HG03280 (cell line): ENCODE measurements around the gene CDV3.
A peak's percentile ranks its signal among the peaks of the same experiment; 100 is the strongest.
"Not testable (repeated sequence)": the region's sequence is repeated elsewhere in the genome, so short reads cannot be mapped to it uniquely, and the experiment has no call there.

ENCODE experiments used
- ATAC-seq: cut with Tn5 transposase; IDR thresholded peaks from one replicate; pipeline ENCODE4 v1.9.1; 2021; ENCODE audit warnings: mild to moderate bottlenecking, moderate library complexity; ENCODE audit not compliant: unreplicated experiment

CDV3 gene, protein sequence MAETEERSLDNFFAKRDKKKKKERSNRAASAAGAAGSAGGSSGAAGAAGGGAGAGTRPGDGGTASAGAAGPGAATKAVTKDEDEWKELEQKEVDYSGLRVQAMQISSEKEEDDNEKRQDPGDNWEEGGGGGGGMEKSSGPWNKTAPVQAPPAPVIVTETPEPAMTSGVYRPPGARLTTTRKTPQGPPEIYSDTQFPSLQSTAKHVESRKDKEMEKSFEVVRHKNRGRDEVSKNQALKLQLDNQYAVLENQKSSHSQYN

DNA sequence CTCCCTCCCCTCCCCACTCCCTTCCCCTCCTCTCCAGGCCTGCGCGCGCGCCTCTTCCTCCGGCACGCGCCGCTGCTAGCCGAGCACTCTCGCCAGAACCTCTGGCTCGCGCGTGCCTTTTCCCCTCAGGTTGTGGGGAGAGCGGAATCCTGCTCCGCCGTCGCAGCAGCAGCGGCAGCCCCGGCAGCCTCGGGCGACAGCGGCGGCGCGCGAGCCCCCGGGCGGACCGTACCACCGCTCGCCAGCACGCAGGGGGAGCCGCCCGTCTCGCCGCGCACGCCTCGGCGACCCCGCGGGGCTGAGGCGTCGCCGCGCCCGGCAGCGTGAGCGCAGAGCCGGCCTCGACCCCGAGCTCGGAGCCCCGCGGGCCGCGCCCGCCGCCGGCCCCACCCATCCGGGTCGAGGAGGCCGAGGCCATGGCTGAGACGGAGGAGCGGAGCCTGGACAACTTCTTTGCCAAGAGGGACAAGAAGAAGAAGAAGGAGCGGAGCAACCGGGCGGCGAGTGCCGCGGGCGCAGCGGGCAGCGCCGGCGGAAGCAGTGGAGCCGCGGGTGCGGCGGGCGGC lies at the start of gene CDV3:
CDV3 (plus strand) TSS at position 58 of the 566 bp plus-strand sequence; CDS start at position 417, 359 bp downstream.
- ATAC-seq, result peak; percentile 34

DNA sequence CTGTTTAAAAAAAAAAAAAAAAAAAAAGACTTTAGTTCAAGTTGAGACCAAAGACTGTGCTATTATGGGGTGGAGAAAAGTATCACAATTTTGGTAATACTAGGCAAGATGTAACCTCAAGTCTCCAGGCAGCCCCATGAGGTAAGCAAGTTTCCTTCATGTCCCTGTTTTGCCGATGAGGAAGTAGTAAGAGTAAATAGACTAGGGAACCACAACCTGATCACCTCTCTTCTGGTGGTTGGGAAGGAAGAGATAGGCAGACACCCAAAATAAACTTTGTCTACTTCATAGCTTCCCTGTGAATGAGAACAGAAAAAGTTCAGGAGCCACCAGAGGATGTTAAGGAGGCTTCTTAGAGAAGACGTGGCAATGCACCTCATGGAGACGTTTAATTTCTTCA lies 49.7 kb upstream of the CDV3 start:
- not testable (repeated sequence) for ATAC-seq

DNA sequence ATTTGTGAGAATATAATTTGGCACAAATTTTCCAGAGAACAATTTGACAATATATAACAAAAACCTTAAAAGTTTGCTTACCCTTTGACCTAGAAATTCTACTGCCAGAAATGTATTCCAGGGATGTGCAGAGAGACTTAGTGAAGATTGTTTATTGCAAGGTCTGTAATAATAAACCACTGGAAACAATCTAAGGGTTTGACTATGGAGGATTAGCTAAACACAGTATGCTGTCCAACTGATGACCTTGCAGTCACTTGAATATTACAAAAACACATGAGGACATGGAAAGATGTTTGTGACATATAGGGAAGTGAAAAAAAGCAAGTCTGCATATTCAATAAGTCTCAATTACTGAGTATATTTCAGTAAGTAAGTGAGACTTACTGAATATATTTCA lies 48.1 kb upstream of the CDV3 start:
- ATAC-seq, result no peak

DNA sequence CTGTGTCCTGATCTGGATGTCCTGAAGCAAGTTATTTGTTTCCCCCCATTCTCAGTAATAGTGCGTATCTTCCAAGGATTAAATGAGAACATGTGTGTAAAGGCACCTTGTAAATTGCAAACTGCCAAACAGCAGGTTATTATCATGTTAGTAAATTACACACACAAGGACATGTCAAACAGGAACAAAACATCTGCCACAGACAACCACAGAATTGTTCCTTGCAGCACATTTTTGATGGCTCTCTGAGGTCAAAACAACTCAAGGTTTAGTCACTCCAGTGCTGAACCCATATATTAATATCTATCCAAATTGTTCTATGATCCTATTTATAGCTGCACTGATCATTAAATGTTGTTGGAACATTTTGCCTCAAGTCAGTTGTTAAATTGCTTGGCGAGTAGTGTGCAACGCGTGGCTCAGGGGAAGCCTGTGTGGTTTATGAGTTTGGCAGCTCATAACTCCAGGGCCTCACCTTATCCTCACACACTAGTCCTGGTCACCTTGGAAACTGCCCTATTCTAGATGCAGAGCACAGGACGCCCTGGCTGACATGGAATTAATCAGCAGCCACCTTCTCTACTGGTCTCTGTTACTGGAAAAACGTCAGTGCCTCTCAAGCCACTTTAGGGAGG lies 46.3 kb upstream of the CDV3 start:
- no peak for ATAC-seq

DNA sequence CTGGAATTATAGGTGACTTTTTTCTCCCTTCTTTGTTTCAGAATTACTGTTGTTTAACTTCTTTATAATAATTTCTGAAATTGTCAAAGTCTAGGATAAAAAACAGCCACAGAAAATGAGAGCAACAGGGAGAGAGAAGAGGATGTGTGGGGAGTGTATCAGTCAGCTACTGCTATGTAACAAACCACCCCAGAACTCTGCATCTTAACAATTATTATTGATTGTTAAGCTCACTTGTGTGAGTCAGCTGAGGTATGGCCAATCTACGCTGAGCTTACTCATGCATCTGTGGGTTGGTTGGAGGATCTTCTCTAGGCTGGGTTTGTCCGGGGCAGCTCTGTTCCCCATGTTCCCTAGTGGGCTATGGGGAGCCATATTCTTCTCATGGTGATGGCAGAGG lies 43.7 kb upstream of the CDV3 start:
- ATAC-seq, result no peak

DNA sequence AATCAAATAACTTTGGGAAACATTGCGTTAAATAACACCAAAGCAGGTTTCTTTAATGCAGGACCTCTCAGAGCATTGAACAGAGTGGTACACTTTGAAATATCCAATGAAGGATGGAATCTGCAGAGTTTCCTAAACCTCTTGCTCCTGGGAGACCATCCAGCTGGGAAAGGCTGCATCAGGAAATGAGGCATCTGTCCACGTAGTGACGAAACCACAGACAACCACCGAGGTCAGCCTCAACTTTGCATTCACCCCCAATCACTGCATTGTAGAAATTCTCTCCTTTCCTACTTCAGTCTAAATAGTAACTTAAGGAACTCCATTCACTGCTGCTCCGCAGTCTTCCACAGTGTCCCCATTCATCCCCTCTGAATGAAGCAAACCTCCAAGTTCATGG lies 41.5 kb upstream of the CDV3 start:
- ATAC-seq, result no peak

DNA sequence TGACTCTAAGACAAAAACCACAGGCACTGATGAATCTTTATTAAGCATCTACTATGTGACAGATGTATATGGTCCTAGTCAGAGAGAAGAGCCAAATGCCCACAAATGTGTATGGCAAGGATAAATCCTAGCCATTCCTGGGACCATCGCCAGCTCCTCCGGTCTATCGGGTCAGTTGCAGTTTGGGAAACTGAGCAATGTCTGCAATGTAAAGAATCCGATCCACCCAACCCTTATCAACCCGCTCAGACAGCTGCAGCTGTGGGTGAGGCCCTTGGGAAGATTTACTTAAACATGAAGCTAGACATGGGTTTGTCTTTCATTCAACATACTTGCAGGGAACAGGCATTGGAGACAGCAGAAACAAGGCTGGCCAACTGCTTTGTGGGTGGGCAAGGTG lies 40.5 kb upstream of the CDV3 start:
- no peak for ATAC-seq

DNA sequence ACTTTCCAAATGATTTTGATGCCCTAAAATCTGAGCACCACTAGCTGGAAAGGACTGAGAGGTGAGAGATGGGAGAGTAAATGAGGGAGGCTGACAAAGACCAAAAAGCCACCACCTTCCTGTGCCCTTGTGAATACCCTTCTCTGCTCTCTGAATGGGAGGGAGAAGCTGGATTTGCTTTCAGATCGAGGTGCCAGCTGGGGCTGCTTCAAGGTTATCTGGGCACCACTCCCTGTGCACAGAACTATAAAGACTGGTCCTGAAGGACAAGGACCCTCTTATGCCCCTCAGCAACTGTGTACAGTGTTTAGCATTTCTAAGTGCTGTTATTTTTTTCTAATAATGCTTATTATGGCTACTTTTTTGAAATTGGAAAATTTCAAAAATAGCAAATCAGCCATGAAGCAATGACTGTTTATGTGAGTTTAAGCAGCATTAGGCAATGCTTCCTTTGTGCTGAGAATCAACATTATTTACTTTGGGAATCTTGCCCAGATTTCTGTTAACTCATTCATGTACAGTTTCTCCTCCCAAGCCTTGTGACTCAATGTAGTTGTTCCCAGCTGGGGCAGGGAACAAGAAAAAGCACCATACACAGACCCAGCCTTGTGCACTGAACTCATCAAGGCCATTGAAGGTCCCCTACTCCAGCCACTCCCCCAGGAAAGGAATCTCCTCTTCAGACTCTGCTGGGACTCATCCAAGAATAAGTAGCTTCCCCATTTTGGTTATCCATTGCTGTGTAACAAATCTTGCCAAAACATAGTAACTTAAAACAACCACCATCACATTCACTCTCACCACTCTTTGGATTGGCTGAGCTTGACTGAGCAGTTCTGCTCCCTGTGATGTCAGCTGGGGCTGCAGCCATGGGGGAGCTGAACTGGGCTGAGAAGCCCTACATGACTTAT lies 37.3 kb upstream of the CDV3 start:
- ATAC-seq, result no peak

DNA sequence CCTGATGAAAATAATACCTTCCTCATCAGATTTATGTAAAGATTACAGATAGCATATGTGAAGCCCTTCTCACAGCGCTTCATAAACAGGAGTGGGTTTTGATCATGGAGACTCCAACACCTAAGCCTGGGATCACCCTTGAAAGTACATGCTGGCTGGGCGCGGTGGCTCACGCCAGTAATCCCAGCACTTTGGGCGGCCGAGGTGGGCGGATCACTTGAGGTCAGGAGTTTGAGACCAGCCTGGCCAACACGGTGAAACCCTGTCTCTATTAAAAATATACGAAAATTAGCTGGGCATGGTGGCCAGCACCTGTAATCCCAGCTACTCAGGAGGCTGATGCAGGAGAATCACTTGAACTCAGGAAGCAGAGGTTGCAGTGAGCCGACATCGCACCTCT lies 36.4 kb upstream of the CDV3 start:
- not testable (repeated sequence) for ATAC-seq

DNA sequence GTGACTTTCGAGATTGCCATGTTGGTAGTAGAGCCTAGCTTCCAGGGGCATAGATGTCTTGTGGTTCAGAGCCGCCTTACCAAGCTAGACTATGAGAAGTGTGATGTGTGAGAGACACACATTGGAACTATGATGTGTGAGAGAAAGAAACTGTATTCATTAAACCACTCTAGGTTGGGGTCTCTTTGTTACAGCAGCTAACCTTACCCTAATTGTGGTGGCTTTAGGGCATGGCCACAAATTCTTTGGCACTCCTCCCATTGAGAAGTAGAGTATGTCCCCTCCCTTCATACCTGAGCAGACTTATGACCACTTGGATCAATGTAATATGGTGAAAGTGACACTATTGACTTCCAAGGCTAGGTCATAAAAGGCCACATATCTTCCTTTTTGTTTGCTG lies 35.3 kb upstream of the CDV3 start:
- ATAC-seq, result no peak

DNA sequence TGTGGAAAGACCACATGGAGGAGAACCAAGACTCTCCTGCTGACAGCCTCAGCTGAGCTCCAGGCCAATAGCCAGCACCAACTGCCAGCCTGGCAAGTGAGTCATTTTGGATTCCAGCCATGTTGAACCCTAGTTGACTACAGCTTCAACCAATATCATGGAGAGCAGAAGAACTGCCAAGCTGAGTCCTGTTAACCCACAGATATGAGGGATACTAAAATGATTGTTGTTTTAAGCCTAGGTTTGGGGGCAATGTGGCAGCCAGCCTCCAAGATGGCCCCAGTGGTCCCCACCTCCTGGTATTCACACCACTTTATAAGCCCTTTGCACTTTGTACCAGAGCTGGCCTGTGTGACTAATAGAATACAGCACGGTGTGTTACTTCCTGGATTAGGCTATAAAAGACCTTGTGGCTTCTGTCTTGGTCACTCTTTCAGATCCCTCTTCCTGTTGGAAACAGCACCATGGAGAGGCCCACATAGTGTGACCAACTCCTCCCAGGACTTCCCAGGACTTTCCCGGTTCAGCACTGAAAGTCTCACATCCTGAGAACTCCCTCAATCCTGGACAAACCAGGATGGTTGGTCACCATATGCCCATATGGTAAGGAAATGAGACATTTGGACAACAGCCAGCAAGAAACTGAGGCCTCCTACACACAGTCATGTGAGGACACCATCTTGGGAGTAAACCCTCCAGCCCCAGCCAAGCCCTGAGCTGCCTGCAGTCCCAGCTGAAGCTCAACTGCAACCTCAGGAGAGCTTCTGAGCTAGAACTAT lies 32.4 kb upstream of the CDV3 start:
- ATAC-seq, result no peak

DNA sequence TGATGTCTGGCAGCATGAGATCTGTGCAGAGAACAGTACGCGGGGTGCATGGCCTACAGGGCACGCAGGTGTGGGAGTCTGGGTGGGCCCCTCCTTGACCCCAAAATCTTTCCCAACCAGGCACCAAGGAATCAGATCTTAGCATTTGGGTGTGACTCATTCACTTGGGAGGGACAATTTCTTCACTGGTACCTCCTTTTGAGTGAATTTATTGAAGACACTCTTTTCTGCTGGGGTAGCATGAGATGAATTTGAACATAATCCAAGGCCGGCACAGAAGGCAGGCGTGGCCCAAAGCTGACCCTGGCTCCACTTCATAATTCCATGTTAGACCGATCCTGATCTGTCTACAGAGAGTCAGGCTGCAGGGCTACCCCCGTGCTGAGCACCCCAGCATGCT lies 30.6 kb upstream of the CDV3 start:
- ATAC-seq, result no peak

DNA sequence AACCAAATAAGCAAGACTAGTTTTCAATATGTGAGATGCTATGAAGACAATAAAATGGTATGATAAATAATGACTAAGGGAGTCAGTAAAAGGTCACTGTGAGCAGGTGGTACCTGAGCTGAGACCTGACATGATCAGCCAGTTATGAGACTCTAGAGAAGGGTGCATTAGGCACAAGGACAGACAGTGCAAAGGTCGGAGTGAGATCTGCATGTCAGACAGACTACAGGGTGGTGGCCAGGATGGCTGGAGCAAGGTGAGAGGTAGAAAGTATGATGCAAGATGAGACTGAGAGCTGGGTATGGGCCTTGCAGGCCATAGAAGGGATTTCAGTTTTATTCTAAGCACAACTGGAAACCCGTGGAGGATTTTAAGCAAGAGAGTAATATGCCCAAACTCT lies 28.5 kb upstream of the CDV3 start:
- not testable (repeated sequence) for ATAC-seq

DNA sequence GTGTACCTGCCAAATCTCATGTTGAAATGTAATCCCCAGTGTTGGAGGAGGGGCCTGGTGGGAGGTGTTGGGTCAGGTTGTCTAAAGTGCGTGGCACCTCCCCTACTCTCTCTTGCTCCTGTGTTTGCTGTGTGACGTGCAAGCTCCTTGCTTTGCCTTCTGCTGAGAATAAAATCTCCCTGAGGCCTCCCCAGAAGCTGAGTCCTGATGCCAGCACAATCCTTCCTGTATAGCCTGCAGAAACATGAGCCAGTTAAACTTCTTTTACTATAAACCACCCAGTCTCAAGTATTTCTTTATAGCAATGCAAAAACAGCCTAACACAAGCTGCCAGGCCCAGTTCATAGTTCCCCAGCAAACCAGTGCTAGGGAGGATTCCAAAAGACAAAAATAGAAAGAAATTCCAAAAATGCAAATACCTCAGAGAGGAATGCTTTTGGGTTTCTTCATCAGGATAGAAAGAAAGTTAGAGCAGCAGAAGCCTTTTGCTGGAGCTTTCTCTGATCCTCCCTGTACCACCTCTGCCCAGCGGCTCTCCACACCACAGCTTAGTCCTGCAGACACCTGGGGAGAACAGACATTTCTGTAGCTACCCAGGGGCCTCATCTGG lies 25.9 kb upstream of the CDV3 start:
- ATAC-seq, result no peak

DNA sequence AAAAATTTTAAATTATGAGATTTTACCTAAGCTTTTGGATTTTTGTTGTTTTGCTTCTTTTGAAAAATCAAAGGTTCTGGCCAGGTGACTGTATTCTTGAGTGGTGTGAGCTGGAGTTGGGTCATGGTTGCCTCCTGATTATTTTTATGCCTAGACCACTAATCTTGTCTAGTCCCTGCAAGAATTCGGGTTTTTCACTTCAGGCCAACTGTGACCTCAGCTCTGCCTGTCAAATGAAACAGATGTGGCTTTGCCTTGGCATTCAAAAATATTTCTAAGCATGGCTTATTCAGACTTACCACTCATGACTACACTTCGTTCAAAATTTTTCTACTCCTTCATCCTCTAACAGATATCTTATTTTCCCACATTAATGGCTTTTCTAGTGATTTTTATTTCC lies 25.4 kb upstream of the CDV3 start:
- no peak for ATAC-seq

DNA sequence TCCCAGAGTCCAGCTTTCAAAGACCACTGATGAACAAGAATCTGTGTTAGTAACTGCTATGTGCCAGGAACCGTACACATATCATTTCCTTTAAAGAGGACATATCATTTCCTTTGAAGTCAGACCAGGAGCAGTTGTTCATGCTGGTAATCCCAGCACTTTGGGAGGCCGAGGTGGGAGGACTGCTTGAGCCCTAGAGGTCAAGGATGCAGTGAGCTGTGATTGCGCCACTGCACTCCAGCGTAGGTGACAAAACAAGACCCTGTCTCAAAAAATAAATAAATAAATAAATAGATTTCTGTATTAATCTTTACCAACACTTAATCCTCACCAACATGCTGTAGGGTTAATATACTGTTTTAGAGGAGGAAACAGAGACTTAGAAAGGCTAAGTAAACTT lies 23.9 kb upstream of the CDV3 start:
- ATAC-seq, result no peak

DNA sequence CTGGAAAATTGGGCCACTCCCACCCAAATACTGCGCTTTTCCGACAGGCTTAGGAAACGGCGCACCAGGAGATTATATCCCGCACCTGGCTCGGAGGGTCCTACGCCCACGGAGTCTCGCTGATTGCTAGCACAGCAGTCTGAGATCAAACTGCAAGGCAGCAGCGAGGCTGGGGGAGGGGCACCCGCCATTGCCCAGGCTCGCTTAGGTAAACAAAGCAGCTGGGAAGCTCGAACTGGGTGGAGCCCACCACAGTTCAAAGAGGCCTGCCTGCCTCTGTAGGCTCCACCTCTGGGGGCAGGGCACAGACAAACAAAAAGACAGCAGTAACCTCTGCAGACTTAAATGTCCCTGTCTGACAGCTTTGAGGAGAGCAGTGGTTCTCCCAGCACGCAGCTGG lies 21.9 kb upstream of the CDV3 start:
- not testable (repeated sequence) for ATAC-seq

DNA sequence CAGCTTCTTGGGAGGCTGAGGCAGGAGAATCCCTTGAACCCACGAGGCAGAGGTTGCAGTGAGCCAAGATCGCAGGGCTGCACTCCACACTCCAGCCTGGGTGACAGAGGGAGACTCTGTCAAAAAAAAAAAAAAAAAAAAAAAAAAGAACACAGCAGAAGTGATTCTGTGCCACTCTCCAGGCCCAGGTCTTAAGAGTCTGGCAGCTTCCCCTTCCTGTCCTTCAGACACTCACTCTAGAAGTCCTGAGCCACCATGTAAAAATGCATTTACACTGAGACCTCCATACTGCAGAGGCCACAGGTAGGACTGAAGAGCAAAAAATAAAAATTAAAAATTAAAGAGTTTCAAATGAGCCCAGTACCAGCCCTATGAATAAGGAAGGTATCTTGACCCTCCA lies 11.8 kb upstream of the CDV3 start:
- ATAC-seq, result no peak

DNA sequence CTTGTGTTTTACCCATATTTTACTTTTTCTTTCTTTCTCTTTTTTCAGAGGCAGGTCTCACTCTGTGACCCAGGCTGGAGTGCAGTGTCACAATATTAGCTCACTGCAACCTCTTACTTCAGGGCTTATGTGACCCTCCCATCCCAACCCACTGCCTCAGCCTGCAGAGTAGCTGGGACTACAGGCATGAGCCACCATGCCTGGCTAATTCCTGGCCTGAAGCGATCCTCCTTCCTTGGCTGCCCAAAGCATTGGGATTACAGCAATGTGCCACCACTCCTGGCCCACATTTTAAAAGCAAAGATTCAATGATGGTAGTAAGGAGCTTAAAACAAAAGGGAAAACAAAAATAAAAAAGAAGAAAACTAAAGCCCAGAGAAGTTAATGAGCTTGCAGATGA lies 11.1 kb upstream of the CDV3 start:
- no peak for ATAC-seq

DNA sequence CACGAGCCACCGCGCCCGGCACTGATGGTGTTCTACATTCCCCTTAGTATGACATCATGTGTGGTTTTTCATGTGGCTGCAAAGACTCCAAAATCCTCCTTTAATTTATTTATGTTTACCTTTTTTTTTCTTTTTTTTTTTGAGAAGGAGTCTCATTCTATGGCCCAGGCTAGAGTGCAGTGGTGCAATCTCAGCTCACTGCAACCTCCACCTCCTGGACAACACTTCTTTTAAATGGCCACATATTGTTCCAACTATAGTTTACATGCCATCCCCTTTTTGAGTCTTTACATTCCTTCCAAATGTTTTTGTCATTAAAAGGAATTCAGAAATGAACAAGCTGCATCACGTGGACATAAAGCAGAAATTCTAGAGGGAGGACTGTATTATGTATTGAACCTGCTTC lies 10.3 kb upstream of the CDV3 start:
- no peak for ATAC-seq
